Amygdala (tissue), 56 donors: ENCODE results near the gene SMIM33.
"Not testable (repeated sequence)": the region's sequence is repeated elsewhere in the genome, so short reads cannot be mapped to it uniquely, and the experiment has no call there.

Experiments used
- DNase-seq, 56 donors: peaks; one replicate each; lab custom pipeline; 2025; lab: John Stamatoyannopoulos, UW

The SMIM33 gene

GRCh38 chr5:139454568-139455290, 16.1 kb upstream of the SMIM33 start:
- no peak for DNase-seq

- DNase-seq, result no peak
Measured at GRCh38 chr5:139456776-139457175, 14.0 kb upstream of the SMIM33 start.

- DNase-seq, result no peak
Measured at GRCh38 chr5:139457241-139457640, 13.6 kb upstream of the SMIM33 start.

GRCh38 chr5:139457653-139458306, 13.0 kb upstream of the SMIM33 start:
- DNase-seq, result no peak

- DNase-seq, result no peak
Measured at GRCh38 chr5:139458580-139459407, 12.0 kb upstream of the SMIM33 start.

GRCh38 chr5:139459451-139459934, 11.3 kb upstream of the SMIM33 start:
- no peak for DNase-seq

- DNase-seq, result no peak
Measured at GRCh38 chr5:139460455-139460854, 10.3 kb upstream of the SMIM33 start.

- no peak for DNase-seq
Measured at GRCh38 chr5:139461176-139461575, 9.6 kb upstream of the SMIM33 start.

- DNase-seq, result no peak
Measured at GRCh38 chr5:139461698-139462097, 9.1 kb upstream of the SMIM33 start.

- DNase-seq, result no peak
Measured at GRCh38 chr5:139462586-139463276, 8.1 kb upstream of the SMIM33 start, which contains the start of gene ECSCR. ECSCR (minus strand) TSS chr5:139462743; CDS start chr5:139462670, 73 bp downstream.

- no peak for DNase-seq
Measured at GRCh38 chr5:139468421-139468931, 2.3 kb upstream of the SMIM33 start.

GRCh38 chr5:139472386-139473030, 1.7 kb downstream of the SMIM33 start:
- DNase-seq, result no peak

GRCh38 chr5:139473105-139473504, 2.3 kb downstream of the SMIM33 start:
- no peak for DNase-seq

GRCh38 chr5:139473565-139473964, 2.8 kb downstream of the SMIM33 start:
- no peak for DNase-seq

GRCh38 chr5:139474890-139475791, 4.3 kb downstream of the SMIM33 start:
- no peak for DNase-seq

- DNase-seq, result no peak
Measured at GRCh38 chr5:139475865-139476617, 5.2 kb downstream of the SMIM33 start.

GRCh38 chr5:139478657-139479423, 8.0 kb downstream of the SMIM33 start:
- DNase-seq, result not testable (repeated sequence)
